ENCODE data around the gene ARL13B. TPM values are rescaled to one million over a fixed set of nuclear protein-coding genes. Genes with fewer than 3 reads are reported as not detected.
A peak's percentile ranks its signal among the peaks of the same experiment; 100 is the strongest.

ARL13B gene
- total RNA-seq, 1 donor from 2014 or later: 6.7 TPM

GRCh38 chr3:94062513-94063404 is 82.8 kb downstream of the ARL13B start, which contains the start of the genes DHFR2 and NSUN3:
Gene DHFR2, minus strand, starts transcription at chr3:94062916. Its CDS starts 1,405 bp downstream, at chr3:94061511.
Gene NSUN3, plus strand, starts transcription at chr3:94063061. Its CDS starts 66 bp downstream, at chr3:94063127.
- H3K4me3 ChIP-seq (ENCODE audit: low read depth, low read length): peak within 1 kb of the TSS; percentile 85
- no peak for TF ChIP-seq CTCF (conservative IDR thresholded peaks at IDR 0.05; ENCODE audit: low read depth, low read length)
- DNase-seq (ENCODE audit: low read depth): peak; percentile 92

GRCh38 chr3:94063496-94064119 is 83.7 kb downstream of the ARL13B start:
- no peak for TF ChIP-seq CTCF (conservative IDR thresholded peaks at IDR 0.05; ENCODE audit: low read depth, low read length)
- no peak for DNase-seq (ENCODE audit: low read depth)
- H3K4me3 ChIP-seq (ENCODE audit: low read depth, low read length): peak overlapping the region; percentile 85

DNA sequence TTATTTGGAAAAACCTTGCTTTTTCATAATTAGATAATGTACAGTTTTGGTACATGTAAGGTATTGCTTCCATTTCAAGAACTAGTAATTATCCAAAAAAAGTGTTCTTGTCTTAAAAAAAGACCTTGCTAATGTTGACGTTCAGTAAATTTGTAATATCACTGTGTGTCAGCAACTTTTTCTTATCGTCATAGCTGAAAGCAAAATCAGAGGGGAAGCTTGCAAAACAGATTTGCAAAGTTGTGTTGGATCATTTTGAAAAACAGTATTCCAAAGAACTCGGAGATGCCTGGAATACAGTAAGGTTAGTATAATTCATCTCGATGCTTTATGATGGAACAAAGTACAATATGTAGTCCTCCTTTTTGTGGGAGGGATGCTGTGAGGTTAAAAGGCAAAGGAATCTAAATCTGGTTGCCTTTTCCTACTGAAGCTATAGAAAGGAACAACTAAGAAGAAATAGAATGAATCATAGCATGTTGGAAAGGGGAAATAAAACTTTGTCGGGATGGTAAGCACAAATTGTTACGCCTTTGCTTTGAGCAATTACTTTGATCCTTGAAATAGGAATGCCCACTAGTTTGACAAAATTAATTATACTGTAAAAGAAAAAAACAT is 84.4 kb downstream of the ARL13B start:
- no peak overlapping the region for H3K4me3 ChIP-seq (ENCODE audit: low read depth, low read length)
- no peak for DNase-seq (ENCODE audit: low read depth)
- no peak for TF ChIP-seq CTCF (conservative IDR thresholded peaks at IDR 0.05; ENCODE audit: low read depth, low read length)

GRCh38 chr3:94065122-94065521 is 85.2 kb downstream of the ARL13B start:
- H3K4me3 ChIP-seq (ENCODE audit: low read depth, low read length): no peak overlapping the region
- no peak for TF ChIP-seq CTCF (conservative IDR thresholded peaks at IDR 0.05; ENCODE audit: low read depth, low read length)
- DNase-seq (ENCODE audit: low read depth): no peak

- no peak for DNase-seq (ENCODE audit: low read depth)
- no peak for TF ChIP-seq CTCF (conservative IDR thresholded peaks at IDR 0.05; ENCODE audit: low read depth, low read length)
- no peak overlapping the region for H3K4me3 ChIP-seq (ENCODE audit: low read depth, low read length)
Measured at GRCh38 chr3:94065819-94066480, 86.0 kb downstream of the ARL13B start.

All from epithelial cell of proximal tubule (primary cell).